ENCODE data around the gene KIDINS220.

KIDINS220 gene

GRCh38 chr2:8836971-8837794 lies at the start of gene KIDINS220:
Gene KIDINS220 (minus strand): TSS chr2:8837613. CDS start chr2:8827093, 10,520 bp downstream.
- DNase-seq (ENCODE audit: low read depth) = peak; percentile 80

- no peak for DNase-seq (ENCODE audit: low read depth)
Measured at GRCh38 chr2:8886876-8887275, 49.5 kb upstream of the KIDINS220 start.

- DNase-seq (ENCODE audit: low read depth) = no peak
Measured at GRCh38 chr2:8886202-8886518, 48.7 kb upstream of the KIDINS220 start.

GRCh38 chr2:8885449-8886201 lies 48.2 kb upstream of the KIDINS220 start:
- DNase-seq (ENCODE audit: low read depth) = no peak

- no peak for DNase-seq (ENCODE audit: low read depth)
Measured at GRCh38 chr2:8884812-8885211, 47.4 kb upstream of the KIDINS220 start.

GRCh38 chr2:8882094-8882493 lies 44.7 kb upstream of the KIDINS220 start:
- no peak for DNase-seq (ENCODE audit: low read depth)

GRCh38 chr2:8877894-8878293 lies 40.5 kb upstream of the KIDINS220 start:
- no peak for DNase-seq (ENCODE audit: low read depth)

GRCh38 chr2:8877332-8877731 lies 39.9 kb upstream of the KIDINS220 start:
- DNase-seq (ENCODE audit: low read depth) = no peak

- no peak for DNase-seq (ENCODE audit: low read depth)
Measured at GRCh38 chr2:8876628-8877027, 39.2 kb upstream of the KIDINS220 start.

GRCh38 chr2:8872821-8873432 lies 35.5 kb upstream of the KIDINS220 start:
- DNase-seq (ENCODE audit: low read depth) = no peak

- no peak for DNase-seq (ENCODE audit: low read depth)
Measured at GRCh38 chr2:8870441-8870840, 33.0 kb upstream of the KIDINS220 start.

- DNase-seq (ENCODE audit: low read depth) = no peak
Measured at GRCh38 chr2:8867363-8867762, 29.9 kb upstream of the KIDINS220 start.

GRCh38 chr2:8863331-8863953 lies 26.0 kb upstream of the KIDINS220 start:
- DNase-seq (ENCODE audit: low read depth) = no peak

- DNase-seq (ENCODE audit: low read depth) = no peak
Measured at GRCh38 chr2:8862230-8862629, 24.8 kb upstream of the KIDINS220 start.

GRCh38 chr2:8861797-8862196 lies 24.4 kb upstream of the KIDINS220 start:
- no peak for DNase-seq (ENCODE audit: low read depth)

GRCh38 chr2:8860239-8860638 lies 22.8 kb upstream of the KIDINS220 start:
- no peak for DNase-seq (ENCODE audit: low read depth)

GRCh38 chr2:8858910-8859309 lies 21.5 kb upstream of the KIDINS220 start:
- no peak for DNase-seq (ENCODE audit: low read depth)

GRCh38 chr2:8858264-8858663 lies 20.9 kb upstream of the KIDINS220 start:
- no peak for DNase-seq (ENCODE audit: low read depth)

GRCh38 chr2:8857709-8858108 lies 20.3 kb upstream of the KIDINS220 start:
- no peak for DNase-seq (ENCODE audit: low read depth)

GRCh38 chr2:8856176-8856575 lies 18.8 kb upstream of the KIDINS220 start:
- no peak for DNase-seq (ENCODE audit: low read depth)

- DNase-seq (ENCODE audit: low read depth) = no peak
Measured at GRCh38 chr2:8855010-8855409, 17.6 kb upstream of the KIDINS220 start.

- DNase-seq (ENCODE audit: low read depth) = no peak
Measured at GRCh38 chr2:8853426-8853825, 16.0 kb upstream of the KIDINS220 start.
